Lung (tissue), 12 donors: ENCODE results near the gene CORO7. TPM values are rescaled to one million over a fixed set of nuclear protein-coding genes. Genes with fewer than 3 reads are reported as not detected.

Experiments
- ATAC-seq: fragments of 200-7000 bp; cut with Tn5 transposase; one replicate; pipeline ENCODE4 v1.9.1; 2020; ENCODE audit warnings: moderate number of reproducible peaks; ENCODE audit not compliant: insufficient read depth, low FRiP score
- DNase-seq, 3 donors: peaks; one replicate each; pipeline ENCODE4 v3.0.0-alpha.2; 2013 to 2017
- H3K27ac ChIP-seq, 2 donors: one replicate each; pipeline ENCODE4 v1.5.1; 2013; ENCODE audit warnings: mild to moderate bottlenecking in 2 of 2, moderate library complexity in 2 of 2, control low read depth in 1 of 2, inconsistent platforms in 1 of 2, low read depth in 1 of 2, low read length in 1 of 2
- H3K27me3 ChIP-seq, 3 donors: one replicate each; pipeline ENCODE4 v1.5.1; 2013; ENCODE audit warnings: low read length in 2 of 3; ENCODE audit not compliant: control insufficient read depth in 3 of 3, insufficient read depth in 3 of 3
- H3K36me3 ChIP-seq, 4 donors: one replicate each; pipeline ENCODE4 v1.5.1; 2013; ENCODE audit warnings: low read length in 4 of 4, mild to moderate bottlenecking in 1 of 4, moderate library complexity in 1 of 4; ENCODE audit not compliant: control insufficient read depth in 4 of 4, insufficient read depth in 4 of 4
- H3K4me1 ChIP-seq, 5 donors: one replicate each; pipeline ENCODE4 v1.5.1; 2013; ENCODE audit warnings: low read length in 5 of 5, mild to moderate bottlenecking in 2 of 5, moderate library complexity in 1 of 5; ENCODE audit not compliant: control insufficient read depth in 5 of 5, insufficient read depth in 5 of 5
- H3K4me3 ChIP-seq: one replicate; pipeline ENCODE4 v1.5.1; 2013; ENCODE audit warnings: mild to moderate bottlenecking, control low read depth, moderate library complexity
- H3K9ac ChIP-seq, 2 donors: one replicate each; pipeline ENCODE4 v1.5.1; 2013; ENCODE audit warnings: low read length in 2 of 2, control low read depth in 1 of 2; ENCODE audit not compliant: insufficient read depth in 1 of 2
- H3K9me3 ChIP-seq, 4 donors: one replicate each; pipeline ENCODE4 v1.5.1; 2013; ENCODE audit warnings: low read length in 3 of 4, mild to moderate bottlenecking in 1 of 4, moderate library complexity in 1 of 4; ENCODE audit not compliant: control insufficient read depth in 4 of 4, insufficient read depth in 3 of 4
- CTCF ChIP-seq: IDR thresholded peaks from 2 replicates; pipeline ENCODE4 v1.5.1; 2012; ENCODE audit warnings: mild to moderate bottlenecking; ENCODE audit errors: control extremely low read depth, extremely low read depth
- WGBS, 2 donors: extraction: QIAGEN DNeasy Blood & Tissue Kit; methylation state at CpG; one replicate each; pipeline ENCODE4 v1.1.7; 2013; 5-methylcytosine and 5-hydroxymethylcytosine counted together
- polyA plus RNA-seq, 2 donors: library from polyadenylated mRNA; stranded (reverse); fragments of 200-250 nt; gene quantifications; one replicate each; pipeline ENCODE4 v1.2.1, GENCODE V29; 2013
- total RNA-seq, 2 donors: library from RNA; depleted of rRNA in 1 of 2; stranded (reverse); fragments of >200 nt in 1 of 2; gene quantifications; one replicate each; pipeline ENCODE4 v1.2.1, GENCODE V29; 2014 to 2021
- donor health status: control.
- donor health status: control.
- donor health status: Bipolar disorder and iron deficiency.
- donor health status: healthy.
- donor health status: DM: yes; HTN: yes; CAD: no.

Gene CORO7
- total and polyA plus RNA-seq, 4 donors = 27.8 to 86.2 (median 46.1) TPM

DNA sequence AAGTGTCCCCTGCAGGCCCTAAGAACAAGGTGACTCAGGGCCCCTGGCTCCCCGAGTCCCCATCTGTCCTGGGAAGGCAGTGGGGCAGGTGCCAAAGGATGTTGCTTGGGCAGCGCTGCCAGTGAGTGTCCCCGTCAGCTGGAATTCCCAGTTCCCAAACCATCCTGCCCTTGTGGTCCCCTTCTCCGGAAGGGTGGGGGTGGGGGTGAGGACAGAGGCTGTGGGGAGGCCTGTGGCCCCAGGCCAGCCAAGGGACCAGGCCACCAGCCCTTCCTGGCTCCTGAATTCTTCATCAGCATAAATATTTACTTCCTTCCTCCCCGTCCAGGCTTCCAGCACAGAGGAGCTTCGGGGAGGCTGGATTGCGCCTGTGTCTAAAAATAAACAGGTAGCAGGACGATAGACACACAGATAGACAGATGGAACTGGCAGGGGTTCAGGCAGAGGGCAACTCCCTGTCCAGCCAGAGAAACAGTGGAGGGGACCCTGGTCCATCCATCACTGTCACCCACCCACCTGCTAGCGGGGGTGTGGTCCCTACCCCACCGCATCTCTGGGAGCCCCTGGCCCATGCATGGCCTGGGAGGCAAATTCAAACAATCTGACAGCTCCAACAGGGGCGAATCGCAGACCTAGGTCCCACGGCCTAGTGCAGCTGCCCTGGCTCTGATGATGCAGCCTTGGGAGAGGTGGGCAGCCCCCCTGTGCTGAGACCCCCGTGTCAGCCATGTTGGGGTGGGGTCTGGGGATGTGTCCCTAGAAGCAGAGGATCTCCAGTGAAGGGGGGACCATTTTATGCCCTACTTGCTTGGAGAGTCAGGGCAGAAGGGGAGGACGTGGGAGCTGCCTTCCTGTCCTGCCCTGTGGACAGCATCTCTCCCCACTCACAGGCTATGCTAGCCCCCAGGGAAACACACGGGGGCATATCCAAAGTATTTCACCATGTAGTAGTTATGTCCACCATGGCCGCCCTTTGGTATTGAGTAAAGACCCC lies 87.3 kb downstream of the CORO7 start:
- no peak for ATAC-seq
- peak overlapping the region in 1 of 2 donors; percentile 25 for H3K9ac ChIP-seq
- DNase-seq = peak in 2 of 3 donors; percentile 49 to 67
- H3K4me3 ChIP-seq = no peak overlapping the region
- H3K27me3 ChIP-seq = no peaks in the 10 kb centered on the region
- WGBS, 2 donors = 48 to 55% methylated on average over 17 of the region's 17 CpGs
- H3K36me3 ChIP-seq = peaks cover 0 to 9% (median 0%) of the 10 kb centered on the region in 4 donors
- peaks cover 0 to 35% (median 27%) of the 10 kb centered on the region in 5 donors for H3K4me1 ChIP-seq
- no peak for TF ChIP-seq CTCF
- H3K27ac ChIP-seq = peak overlapping the region; percentile 86 to 92
- H3K9me3 ChIP-seq = no peaks in the 10 kb centered on the region

- no peaks in the 10 kb centered on the region for H3K9me3 ChIP-seq
- no peaks in the 10 kb centered on the region for H3K27me3 ChIP-seq
- H3K4me3 ChIP-seq = no peak overlapping the region
- peak; percentile 37 for TF ChIP-seq CTCF
- DNase-seq (peak; percentile 90 to 94 (median 90)), ATAC-seq (peak; percentile 78)
- 6 to 7% methylated on average over 29 to 30 of the region's 30 CpGs for WGBS, 2 donors
- peaks cover 0 to 4% (median 0%) of the 10 kb centered on the region in 4 donors for H3K36me3 ChIP-seq
- peak overlapping the region; percentile 86 to 92 for H3K27ac ChIP-seq
- peaks cover 5 to 43% (median 34%) of the 10 kb centered on the region in 5 donors for H3K4me1 ChIP-seq
- peak overlapping the region in 1 of 2 donors; percentile 25 for H3K9ac ChIP-seq
These were observed 88.2 kb downstream of the CORO7 start for GRCh38 chr16:4328046-4328781.

DNA sequence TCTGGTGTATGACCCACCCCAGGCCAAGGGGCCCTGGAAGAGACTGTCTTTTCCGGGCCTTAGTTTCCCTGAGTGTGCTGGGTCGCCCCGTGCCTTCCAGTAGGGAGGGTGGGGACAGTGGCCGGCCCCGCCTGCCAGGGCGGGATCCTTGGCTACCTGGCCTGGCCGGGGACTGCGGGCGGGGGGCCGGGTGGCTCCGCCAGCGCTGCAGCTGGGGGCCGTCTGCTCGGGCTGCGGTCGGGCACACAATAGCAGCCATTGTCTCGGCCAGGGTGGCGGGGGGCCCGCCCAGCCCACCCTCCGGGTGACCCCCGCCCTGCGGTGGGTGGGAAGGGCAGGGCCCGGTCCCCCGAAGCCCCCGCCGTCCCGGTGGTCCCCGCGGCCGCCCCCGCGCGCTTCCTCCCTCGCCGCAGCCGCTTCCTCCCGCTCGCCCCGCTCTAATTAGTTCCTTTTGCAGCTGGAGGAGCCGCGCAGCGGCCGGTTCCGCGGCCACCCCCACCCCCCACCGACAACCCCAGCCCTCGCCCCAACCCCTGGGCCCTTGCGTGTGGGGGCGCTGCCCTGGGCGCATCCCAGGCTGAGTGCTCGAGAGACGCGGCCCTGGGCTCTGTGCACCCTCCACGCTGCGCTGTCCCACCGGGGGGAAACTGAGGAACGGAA lies 88.9 kb downstream of the CORO7 start:
- ATAC-seq (no peak), DNase-seq (peak in 1 of 3 donors; percentile 49)
- Histone ChIP-seq H3K9ac (peak overlapping the region in 1 of 2 donors; percentile 32), H3K27me3 (no peaks in the 10 kb centered on the region), H3K36me3 (no peaks in the 10 kb centered on the region), H3K27ac (peak overlapping the region; percentile 86 to 92), H3K4me1 (peaks cover 5 to 44% (median 38%) of the 10 kb centered on the region in 5 donors), H3K9me3 (no peaks in the 10 kb centered on the region), H3K4me3 (no peak overlapping the region)
- WGBS, 2 donors = 4 to 5% methylated on average over 25 to 57 of the region's 57 CpGs
- TF ChIP-seq CTCF = no peak
